ENCODE data around the gene IPCEF1. TPM values are rescaled to one million over a fixed set of nuclear protein-coding genes. Genes with fewer than 3 reads are reported as not detected.

Gene IPCEF1, protein sequence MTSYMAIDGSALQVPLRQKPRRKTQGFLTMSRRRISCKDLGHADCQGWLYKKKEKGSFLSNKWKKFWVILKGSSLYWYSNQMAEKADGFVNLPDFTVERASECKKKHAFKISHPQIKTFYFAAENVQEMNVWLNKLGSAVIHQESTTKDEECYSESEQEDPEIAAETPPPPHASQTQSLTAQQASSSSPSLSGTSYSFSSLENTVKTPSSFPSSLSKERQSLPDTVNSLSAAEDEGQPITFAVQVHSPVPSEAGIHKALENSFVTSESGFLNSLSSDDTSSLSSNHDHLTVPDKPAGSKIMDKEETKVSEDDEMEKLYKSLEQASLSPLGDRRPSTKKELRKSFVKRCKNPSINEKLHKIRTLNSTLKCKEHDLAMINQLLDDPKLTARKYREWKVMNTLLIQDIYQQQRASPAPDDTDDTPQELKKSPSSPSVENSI
- 1 to 10 TPM; 5.5 to 8.4 (median 7.0) TPM for polyA plus RNA-seq (ENCODE audit: insufficient read length in 4 of 4)

- DNase-seq (ENCODE audit: low read depth in 4 of 4, low spot score in 2 of 4), result no peak
Measured at GRCh38 chr6:154356690-154357089, at the start of gene IPCEF1. Gene IPCEF1 (minus strand): TSS chr6:154356803. CDS start chr6:154265947, 90,856 bp downstream.

- DNase-seq (ENCODE audit: low read depth in 4 of 4, low spot score in 2 of 4), result no peak
Measured at GRCh38 chr6:154406301-154406700, 49.7 kb upstream of the IPCEF1 start.

DNA sequence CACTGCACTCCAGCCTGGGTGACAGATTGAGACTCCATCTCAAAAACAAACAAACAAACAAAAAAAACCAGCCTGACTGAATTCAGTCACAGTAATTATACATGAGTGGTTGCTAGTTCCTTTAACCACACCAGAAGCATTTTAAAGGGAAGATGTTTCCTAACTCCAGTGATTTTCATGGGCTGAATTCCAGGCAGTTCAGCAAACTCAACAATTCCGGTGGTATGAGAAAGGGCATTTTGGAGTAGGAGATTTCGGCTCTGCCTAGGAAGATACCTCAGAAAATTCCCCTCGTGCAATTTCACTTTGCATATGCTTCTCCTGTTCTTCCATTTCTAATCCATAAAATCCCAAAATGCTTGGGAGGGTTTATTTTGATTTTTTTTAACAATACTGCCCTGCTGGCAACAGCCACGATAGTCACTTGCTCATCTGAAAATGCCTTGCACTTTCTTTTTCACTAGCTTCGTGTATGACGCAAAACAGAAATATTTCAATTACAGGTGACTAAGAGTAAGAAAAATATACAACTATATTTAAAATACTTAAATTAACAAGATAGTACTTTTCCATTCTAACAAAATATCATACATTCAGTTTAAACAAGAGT is 48.3 kb upstream of the IPCEF1 start:
- no peak for DNase-seq (ENCODE audit: low read depth in 4 of 4, low spot score in 2 of 4)

GRCh38 chr6:154403788-154404187 is 47.2 kb upstream of the IPCEF1 start:
- no peak for DNase-seq (ENCODE audit: low read depth in 4 of 4, low spot score in 2 of 4)

GRCh38 chr6:154402081-154402780 is 45.6 kb upstream of the IPCEF1 start:
- DNase-seq (ENCODE audit: low read depth in 4 of 4, low spot score in 2 of 4), result no peak

GRCh38 chr6:154399097-154399496 is 42.5 kb upstream of the IPCEF1 start:
- DNase-seq (ENCODE audit: low read depth in 4 of 4, low spot score in 2 of 4), result no peak

DNA sequence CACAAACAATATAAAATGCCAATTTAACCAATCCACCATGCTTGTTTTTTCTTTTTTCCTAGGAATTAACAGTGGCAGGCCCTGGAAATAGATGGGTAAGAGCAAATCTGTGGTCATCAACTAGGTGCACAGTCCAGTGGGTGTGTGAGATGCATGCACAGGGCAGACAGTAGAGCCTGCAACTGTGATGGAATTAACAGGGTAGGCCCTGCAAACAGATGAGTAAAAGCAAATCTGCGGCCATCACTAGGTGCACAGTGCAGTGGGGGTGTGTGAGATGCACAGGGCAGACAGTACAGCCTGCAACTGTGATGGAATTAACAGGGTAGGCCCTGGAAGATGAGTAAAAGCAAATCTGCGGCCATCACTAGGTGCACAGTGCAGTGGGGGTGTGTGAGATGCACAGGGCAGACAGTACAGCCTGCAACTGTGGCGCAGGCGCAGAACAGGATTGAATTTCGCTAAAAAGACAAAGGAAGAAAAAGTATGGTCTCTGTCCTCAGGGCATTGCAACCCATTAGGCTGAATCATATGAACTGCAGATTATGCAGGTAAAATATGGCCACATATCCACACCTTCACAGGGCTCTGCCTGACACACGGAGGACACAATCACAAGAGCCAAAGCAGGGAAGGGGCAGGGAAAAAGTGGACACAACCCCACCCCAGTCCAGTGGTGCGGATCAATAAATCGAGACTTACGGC is 41.0 kb upstream of the IPCEF1 start:
- no peak for DNase-seq (ENCODE audit: low read depth in 4 of 4, low spot score in 2 of 4)

DNA sequence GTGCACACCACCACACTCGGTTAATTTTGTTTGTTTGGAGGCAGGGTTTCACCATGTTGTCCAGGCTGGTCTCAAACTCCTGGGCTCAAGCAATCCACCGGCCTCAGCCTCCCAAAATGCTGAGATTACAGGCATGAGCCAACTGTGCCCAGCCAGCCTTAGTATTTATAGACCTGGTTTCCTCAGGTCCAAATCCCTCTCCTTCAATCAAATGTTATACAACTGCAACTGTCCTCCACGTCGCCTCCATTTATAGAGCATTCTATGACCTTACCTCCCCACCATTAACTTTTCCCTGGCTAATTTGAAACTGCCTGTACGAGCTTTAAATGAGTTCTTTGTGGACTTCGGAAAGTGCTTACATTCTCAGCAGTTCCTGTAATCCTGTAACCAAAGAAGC is 39.3 kb upstream of the IPCEF1 start:
- DNase-seq (ENCODE audit: low read depth in 4 of 4, low spot score in 2 of 4), result no peak

GRCh38 chr6:154395316-154395715 is 38.7 kb upstream of the IPCEF1 start:
- no peak for DNase-seq (ENCODE audit: low read depth in 4 of 4, low spot score in 2 of 4)

GRCh38 chr6:154394571-154394970 is 38.0 kb upstream of the IPCEF1 start:
- DNase-seq (ENCODE audit: low read depth in 4 of 4, low spot score in 2 of 4), result no peak

DNA sequence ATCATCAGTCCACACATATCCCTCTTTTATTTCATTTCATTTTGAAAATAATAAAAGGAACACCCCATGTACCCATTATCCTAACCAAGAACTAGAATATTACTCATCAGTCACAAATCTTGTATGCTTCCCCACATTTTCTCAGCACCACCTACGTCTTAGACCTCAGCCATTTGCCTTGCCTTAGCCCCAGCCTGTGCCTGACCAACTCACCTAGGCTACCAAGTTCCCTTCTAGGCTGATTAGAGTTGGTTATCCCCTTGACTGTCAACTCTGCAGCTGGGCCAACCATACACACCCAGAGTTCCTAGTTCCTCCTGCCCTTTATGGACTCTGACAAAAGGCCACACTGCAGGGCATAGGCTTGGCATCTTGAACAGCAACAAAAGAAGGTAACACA is 33.4 kb upstream of the IPCEF1 start:
- DNase-seq (ENCODE audit: low read depth in 4 of 4, low spot score in 2 of 4), result no peak

DNA sequence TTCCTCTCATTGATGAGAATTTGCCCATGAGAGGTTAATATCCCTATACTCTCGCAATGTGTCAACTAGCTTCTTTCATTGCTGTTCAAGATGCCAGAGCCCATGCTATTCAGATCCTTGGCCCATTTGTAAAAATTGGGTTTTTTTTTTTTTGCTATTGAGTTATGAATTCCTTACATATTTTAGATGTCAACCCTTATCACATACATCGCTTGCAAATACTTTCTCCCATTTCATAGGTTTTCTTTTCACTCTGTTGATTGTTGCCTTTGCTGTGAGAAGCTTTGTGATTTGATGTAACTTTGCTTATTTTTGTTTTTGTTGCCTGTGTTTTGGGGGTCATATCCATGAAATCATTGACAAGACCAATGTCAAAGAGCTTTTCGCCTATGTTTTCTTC is 32.2 kb upstream of the IPCEF1 start:
- no peak for DNase-seq (ENCODE audit: low read depth in 4 of 4, low spot score in 2 of 4)

DNA sequence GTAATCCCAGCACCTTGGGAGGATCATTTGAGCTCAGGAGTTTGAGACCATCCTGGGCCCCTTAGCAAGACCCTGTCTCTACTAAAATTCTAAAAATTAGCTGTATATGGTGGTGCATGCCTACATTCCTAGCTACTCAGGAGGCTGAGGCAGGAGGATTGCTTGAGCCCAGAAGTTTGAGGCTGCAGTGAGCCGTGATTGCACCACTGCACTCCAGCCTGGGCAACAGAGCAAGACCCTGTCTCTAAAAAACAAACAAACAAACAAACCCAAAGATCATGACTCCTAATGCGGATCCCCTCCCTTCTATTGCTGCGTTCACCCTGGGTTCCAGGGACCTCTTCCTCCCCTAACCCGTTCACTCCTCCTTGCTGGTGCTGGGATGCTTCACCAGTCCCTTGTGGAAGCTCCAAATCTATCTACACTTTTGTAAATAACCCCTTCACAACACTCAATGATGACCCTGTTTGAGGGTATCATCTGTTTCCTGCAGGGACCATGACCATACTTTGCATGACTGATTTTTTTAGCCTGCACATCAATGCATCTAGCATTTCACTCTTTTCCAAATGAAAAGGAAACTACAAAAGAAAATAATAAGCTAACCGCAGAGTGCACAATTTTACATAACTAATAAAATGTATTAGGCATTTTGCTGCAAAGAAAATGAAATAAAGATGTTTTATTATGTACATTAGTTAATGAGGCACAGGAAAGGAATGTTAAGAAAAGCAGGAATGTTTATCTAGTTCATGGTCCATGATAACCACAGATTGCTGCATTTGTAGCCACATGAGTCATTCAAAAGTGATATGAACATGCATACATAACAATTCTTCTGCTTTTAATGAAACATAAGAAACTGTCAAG is 30.5 kb upstream of the IPCEF1 start:
- DNase-seq (ENCODE audit: low read depth in 4 of 4, low spot score in 2 of 4), result no peak

DNA sequence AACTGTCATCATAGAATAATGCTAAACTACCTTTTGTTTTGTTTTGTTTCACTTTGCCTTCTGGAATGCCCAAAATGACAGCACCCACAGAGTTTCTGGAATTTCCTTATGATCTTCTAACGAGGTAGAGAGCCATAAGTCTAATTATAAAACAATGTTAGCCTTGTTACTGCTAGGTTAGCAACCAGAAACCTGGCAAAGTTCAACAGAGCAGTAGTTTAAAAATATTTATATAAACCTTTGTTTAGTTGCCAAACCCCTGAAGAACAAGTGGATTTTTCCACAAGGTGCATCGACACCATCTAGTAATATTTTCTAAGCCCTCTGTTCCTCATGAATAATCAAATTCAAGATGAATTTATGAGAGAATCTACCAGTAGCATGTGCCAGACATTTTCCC is 27.6 kb upstream of the IPCEF1 start:
- DNase-seq (ENCODE audit: low read depth in 4 of 4, low spot score in 2 of 4), result no peak

- no peak for DNase-seq (ENCODE audit: low read depth in 4 of 4, low spot score in 2 of 4)
Measured at GRCh38 chr6:154383273-154383672, 26.7 kb upstream of the IPCEF1 start.

GRCh38 chr6:154382740-154383139 is 26.1 kb upstream of the IPCEF1 start:
- no peak for DNase-seq (ENCODE audit: low read depth in 4 of 4, low spot score in 2 of 4)

- no peak for DNase-seq (ENCODE audit: low read depth in 4 of 4, low spot score in 2 of 4)
Measured at GRCh38 chr6:154381548-154381947, 24.9 kb upstream of the IPCEF1 start.

GRCh38 chr6:154380741-154381140 is 24.1 kb upstream of the IPCEF1 start:
- no peak for DNase-seq (ENCODE audit: low read depth in 4 of 4, low spot score in 2 of 4)

GRCh38 chr6:154379585-154379984 is 23.0 kb upstream of the IPCEF1 start:
- DNase-seq (ENCODE audit: low read depth in 4 of 4, low spot score in 2 of 4), result no peak

DNA sequence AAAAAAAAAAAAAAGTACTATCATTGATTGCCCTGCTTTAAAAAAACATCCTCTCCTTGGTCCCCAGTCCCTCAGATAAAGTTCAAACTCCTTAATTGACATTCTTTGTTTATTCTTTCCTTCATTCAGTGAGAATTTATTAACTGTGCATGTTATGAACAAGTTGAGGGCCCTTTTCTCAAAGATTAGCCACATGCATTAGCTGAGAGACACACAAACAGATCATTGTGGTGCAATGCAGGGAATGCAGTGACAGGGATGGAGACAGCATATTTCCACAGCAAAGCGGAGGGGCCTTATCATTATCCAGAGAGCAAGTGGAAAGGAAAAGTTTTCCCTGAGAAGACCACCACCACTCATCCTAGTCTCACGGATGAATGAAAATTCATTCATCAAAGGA is 21.9 kb upstream of the IPCEF1 start:
- no peak for DNase-seq (ENCODE audit: low read depth in 4 of 4, low spot score in 2 of 4)
